Kidney epithelial cell (primary cell): Measurements from ENCODE around the gene FCRLB. TPM values are rescaled to one million over a fixed set of nuclear protein-coding genes. Genes with fewer than 3 reads are reported as not detected.
"Not testable (repeated sequence)": the region's sequence is repeated elsewhere in the genome, so short reads cannot be mapped to it uniquely, and the experiment has no call there.

Experiments used
- DNase-seq: peaks from one replicate; pipeline ENCODE4 v3.0.0-alpha.2; 2010; ENCODE audit warnings: low read depth
- H3K27me3 ChIP-seq: 2 replicates; pipeline ENCODE4 v1.6.0; 2011; ENCODE audit warnings: low read length; ENCODE audit not compliant: control insufficient read depth, insufficient read depth
- H3K36me3 ChIP-seq: 2 replicates; pipeline ENCODE4 v1.5.1; 2011; ENCODE audit warnings: low read length; ENCODE audit not compliant: control insufficient read depth, insufficient read depth
- H3K4me3 ChIP-seq: 2 replicates; pipeline ENCODE4 v1.5.1; 2011; ENCODE audit warnings: low read depth, mild to moderate bottlenecking, control low read depth, low read length
- CTCF ChIP-seq: IDR thresholded peaks from 2 replicates; pipeline ENCODE4 v1.5.1; 2011; ENCODE audit warnings: mild to moderate bottlenecking, moderate library complexity, low read length, control low read depth, inconsistent platforms; ENCODE audit not compliant: insufficient read depth, poor library complexity, severe bottlenecking
- total RNA-seq: library from RNA; depleted of rRNA; stranded (reverse); fragments of >200 nt; gene quantifications from 2 replicates; pipeline ENCODE4 v1.2.3, GENCODE V29; 2015

The FCRLB gene, protein sequence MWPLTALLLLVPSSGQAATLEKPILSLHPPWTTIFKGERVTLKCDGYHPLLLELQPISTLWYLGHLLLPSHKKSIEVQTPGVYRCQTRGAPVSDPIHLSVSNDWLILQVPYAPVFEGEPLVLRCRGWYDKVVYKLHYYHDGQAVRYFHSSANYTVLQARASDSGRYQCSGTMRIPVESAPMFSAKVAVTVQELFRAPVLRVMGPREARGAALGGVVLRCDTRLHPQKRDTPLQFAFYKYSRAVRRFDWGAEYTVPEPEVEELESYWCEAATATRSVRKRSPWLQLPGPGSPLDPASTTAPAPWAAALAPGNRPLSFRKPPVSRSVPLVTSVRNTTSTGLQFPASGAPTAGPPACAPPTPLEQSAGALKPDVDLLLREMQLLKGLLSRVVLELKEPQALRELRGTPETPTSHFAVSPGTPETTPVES
- 1.1 and 2.6 TPM in 2 replicates for total RNA-seq

DNA sequence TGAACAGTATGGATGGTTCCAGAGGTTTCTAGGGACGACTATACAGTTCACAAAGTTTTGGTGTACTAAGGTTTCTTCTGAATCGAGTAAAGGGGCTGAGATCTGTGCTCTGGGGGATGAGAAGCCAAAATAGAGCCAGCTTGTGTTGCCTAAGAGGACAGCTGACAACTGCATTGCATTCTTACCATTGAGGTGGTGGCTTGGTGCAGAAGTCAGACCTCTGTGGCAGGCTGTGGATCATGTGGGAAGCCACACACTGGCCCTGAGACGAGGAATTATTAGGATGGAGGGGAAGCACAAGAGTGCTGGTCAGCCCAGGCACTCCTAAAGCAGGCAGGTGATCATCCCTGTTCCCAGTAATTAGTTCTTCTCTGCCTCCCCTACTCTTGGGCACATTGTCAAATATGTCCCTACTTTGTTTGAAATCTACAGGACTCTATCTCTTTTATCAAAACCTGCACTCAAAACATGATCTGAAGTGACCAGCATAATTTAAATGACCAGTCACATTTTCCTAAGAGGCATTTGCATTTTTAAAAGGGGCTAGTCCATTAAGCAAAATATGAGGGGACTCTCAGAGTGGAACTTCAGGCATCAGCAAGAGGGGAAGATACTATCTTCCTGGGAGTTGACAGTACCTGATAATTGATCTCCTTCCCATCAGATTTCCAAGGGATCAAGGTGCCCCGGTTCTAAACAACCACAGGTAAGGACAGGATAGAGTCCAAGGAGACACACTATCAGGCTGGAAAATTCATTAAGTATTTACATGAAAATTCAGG is at the start of gene FCRLB:
Gene FCRLB, plus strand, starts transcription at position 589 of the 782 bp plus-strand sequence. CDS start 1,129 bp downstream, outside the sequence.
- Histone ChIP-seq H3K4me3 (no peak within 1 kb of the TSS), H3K27me3 (no peaks in the 10 kb centered on the region), H3K36me3 (no peaks in the 10 kb centered on the region)
- DNase-seq, result no peak
- no peak for TF ChIP-seq CTCF

DNA sequence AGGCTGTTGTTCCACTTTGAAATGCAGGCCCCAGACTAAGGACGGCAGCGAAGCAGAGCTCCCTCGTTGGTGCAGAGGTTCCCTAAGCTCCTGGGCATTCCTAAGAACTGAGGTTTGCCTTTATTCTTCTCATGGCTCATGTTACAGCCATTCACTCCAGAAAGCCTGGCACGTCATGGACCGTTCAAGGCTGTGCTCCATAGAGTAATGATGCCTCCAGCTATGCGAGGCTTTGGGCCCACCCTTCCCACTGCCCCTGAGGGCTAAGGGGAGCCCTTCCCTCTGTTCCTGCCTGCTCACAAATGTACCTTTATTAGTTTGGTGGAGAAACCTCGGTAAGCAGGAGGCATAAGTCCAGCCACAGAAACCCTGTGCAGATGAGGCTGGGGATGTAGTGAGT is 47.9 kb upstream of the FCRLB start:
- H3K4me3 ChIP-seq, H3K27me3 ChIP-seq, DNase-seq: not testable (repeated sequence)

GRCh38 chr1:161674447-161674846 is 46.9 kb upstream of the FCRLB start:
- H3K27me3 ChIP-seq, DNase-seq, H3K36me3 ChIP-seq, H3K4me3 ChIP-seq: not testable (repeated sequence)

More for the DNA sequence above, 47.9 kb upstream of the FCRLB start:
- H3K36me3 ChIP-seq, result not testable (repeated sequence)

GRCh38 chr1:161674908-161675307 is 46.4 kb upstream of the FCRLB start:
- not testable (repeated sequence) for H3K27me3 ChIP-seq, H3K4me3 ChIP-seq, H3K36me3 ChIP-seq, DNase-seq

- no peak for TF ChIP-seq CTCF
- no peak for DNase-seq
- Histone ChIP-seq H3K27me3 (no peaks in the 10 kb centered on the region), H3K36me3 (no peaks in the 10 kb centered on the region), H3K4me3 (no peak overlapping the region)
Measured at GRCh38 chr1:161676441-161676840, 44.9 kb upstream of the FCRLB start.

DNA sequence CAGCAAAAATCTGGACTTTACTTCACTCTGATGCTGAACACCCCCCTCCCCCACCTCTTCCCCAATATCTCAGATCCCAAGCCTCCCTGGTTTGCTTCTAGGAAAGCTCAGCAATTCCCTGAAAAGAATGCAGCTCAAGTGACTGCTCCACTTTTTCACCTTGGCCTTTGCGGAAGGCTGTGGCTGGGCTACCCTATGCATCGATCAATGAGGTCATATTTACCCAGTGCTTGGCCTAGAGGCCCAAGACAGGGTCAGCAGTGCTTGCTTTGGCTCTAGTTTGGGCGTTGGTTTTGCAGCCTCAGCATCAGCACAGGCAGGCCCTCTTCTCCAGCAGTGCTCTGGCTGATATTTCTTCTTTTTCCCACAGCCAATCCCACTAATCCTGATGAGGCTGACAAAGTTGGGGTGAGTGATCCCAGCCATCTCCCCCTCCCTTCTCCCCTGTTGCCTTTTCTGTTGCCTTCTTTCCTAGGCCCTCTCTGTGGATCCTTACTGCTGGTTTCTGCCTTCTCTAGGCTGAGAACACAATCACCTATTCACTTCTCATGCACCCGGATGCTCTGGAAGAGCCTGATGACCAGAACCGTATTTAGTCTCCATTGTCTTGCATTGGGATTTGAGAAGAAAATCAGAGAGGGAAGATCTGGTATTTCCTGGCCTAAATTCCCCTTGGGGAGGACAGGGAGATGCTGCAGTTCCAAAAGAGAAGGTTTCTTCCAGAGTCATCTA is 44.2 kb upstream of the FCRLB start:
- H3K4me3 ChIP-seq, result no peak overlapping the region
- no peaks in the 10 kb centered on the region for H3K36me3 ChIP-seq
- no peak for TF ChIP-seq CTCF
- H3K27me3 ChIP-seq, result no peaks in the 10 kb centered on the region
- DNase-seq, result no peak

GRCh38 chr1:161678500-161678899 is 42.8 kb upstream of the FCRLB start:
- H3K27me3 ChIP-seq, result no peaks in the 10 kb centered on the region
- no peak for TF ChIP-seq CTCF
- no peak for DNase-seq
- no peaks in the 10 kb centered on the region for H3K36me3 ChIP-seq
- no peak overlapping the region for H3K4me3 ChIP-seq
